HT1080 (cell line): ENCODE measurements around the gene NUP42. TPM values are rescaled to one million over a fixed set of nuclear protein-coding genes. Genes with fewer than 3 reads are reported as not detected.
A peak's percentile ranks its signal among the peaks of the same experiment; 100 is the strongest.
"Not testable (repeated sequence)": the region's sequence is repeated elsewhere in the genome, so short reads cannot be mapped to it uniquely, and the experiment has no call there.

Experiments used
- DNase-seq: peaks from one replicate; pipeline ENCODE4 v3.0.0-alpha.2; 2015; ENCODE audit warnings: low read depth
- polyA plus RNA-seq, 2 experiments: library from polyadenylated mRNA; depleted of rRNA; stranded (reverse); fragments of >200 nt; gene quantifications; 2 replicates each; pipeline ENCODE4 v1.2.3, GENCODE V29; 2015
- total RNA-seq: library from RNA; depleted of rRNA; stranded (reverse); fragments of >200 nt; shearing (Covaris generic); gene quantifications from 2 replicates; pipeline ENCODE4 v1.2.3, GENCODE V29; 2014; rRNA removed

The NUP42 gene, protein sequence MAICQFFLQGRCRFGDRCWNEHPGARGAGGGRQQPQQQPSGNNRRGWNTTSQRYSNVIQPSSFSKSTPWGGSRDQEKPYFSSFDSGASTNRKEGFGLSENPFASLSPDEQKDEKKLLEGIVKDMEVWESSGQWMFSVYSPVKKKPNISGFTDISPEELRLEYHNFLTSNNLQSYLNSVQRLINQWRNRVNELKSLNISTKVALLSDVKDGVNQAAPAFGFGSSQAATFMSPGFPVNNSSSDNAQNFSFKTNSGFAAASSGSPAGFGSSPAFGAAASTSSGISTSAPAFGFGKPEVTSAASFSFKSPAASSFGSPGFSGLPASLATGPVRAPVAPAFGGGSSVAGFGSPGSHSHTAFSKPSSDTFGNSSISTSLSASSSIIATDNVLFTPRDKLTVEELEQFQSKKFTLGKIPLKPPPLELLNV
- 60.0 and 62.0 TPM in 2 replicates for total RNA-seq
- polyA plus RNA-seq (2015; cell fraction: cytosol; rRNA removed) = 23.3 and 33.4 TPM in 2 replicates
- 59.7 and 66.2 TPM in 2 replicates for polyA plus RNA-seq (2015; cell fraction: nucleus; rRNA removed)

DNA sequence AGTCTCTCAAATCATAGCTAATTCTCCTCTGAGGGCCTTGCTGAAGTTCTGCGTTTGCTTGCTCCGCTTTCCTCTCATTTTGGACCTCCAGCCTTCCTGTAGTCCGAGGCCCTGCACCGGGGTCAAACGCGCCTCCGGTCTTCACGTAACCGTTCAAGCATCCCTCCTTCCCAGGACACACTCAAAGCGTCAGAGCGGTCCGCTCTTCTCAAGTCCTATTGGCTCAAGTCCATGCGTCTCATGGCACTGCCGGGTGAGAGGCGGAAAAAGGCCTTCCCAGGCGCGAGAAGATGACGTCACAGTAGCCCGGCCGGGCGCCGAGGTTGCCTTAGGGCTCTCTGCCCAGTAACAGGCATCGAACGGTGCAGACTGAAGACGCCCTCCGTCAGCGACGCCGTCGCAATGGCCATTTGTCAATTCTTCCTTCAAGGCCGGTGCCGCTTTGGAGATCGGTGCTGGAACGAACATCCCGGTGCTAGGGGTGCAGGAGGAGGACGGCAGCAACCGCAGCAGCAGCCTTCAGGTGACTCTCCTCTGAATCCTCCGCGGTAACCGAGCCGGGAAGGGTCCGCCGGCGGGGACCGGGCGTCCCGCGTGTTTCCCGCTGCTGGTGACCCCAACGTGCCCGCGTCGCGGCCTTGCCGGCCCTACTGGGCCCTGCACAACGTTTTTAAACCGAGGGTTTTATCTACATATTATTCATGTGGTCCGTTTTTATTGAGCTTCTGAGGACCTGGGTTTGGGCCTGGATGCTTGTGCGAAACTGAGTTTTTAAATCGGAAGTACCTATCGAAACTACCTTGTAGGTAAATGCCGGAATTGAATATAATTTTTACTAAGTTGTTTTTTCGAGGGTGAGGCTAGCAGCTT is at the start of gene NUP42:
Gene NUP42, plus strand, starts transcription at position 365 of the 870 bp plus-strand sequence. Its CDS starts 38 bp downstream, at position 403.
- DNase-seq = peak; percentile 98

DNA sequence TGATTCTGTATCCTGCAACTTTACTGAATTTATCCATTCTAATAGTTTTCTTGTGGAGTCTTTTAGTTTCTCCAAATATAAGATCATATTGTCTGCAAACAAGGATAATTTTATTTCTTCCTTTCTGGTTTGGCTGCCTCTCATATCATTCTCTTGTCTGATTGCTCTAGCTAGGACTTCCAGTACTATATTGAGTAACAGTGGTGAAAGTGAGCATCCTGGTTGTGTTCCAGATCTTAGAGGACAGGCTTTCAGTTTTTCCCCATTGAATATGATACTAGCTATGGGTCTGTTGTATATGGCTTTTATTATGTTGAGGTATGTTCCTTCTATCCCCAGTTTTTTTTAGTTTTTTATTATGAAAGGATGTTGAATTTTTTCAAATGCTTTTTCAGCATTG is 48.1 kb upstream of the NUP42 start:
- DNase-seq = no peak

DNA sequence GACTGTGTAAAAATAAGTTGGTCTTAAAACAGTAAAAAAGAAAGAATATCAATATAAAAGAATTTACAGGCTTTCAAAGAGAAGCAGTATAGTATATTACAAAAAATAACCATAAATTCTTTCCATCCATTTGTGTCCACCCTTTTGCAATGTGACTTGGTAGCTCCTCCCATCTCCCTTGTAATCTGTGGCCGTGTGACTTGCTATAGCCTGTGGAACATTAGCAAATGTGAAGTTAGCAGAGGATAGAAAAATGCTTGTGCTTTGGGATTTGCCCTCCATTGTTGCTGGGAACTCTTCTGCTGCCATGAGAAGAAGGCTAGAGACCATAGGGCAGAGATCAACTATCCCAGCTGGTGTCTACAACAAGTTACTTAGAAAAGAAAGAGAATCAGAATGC is 46.1 kb upstream of the NUP42 start:
- no peak for DNase-seq

DNA sequence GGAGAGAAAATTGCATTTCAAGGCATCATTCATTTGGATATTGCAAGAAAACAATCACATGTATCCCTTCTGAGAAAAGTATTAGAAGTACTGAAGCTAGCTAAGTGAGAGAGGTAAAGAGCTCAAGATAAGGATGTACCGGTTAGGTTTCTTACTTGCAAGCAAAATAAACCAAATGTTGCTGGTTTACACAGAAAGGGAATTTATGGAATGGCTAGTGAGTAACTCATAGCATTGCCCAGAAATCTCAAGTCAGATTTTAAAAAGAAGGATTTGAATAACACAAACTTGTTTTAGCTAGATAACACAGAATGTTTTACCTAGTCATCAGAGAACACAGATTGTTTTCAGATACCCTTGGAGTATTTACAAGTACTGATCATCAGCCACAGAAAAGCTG is 45.6 kb upstream of the NUP42 start:
- no peak for DNase-seq

DNA sequence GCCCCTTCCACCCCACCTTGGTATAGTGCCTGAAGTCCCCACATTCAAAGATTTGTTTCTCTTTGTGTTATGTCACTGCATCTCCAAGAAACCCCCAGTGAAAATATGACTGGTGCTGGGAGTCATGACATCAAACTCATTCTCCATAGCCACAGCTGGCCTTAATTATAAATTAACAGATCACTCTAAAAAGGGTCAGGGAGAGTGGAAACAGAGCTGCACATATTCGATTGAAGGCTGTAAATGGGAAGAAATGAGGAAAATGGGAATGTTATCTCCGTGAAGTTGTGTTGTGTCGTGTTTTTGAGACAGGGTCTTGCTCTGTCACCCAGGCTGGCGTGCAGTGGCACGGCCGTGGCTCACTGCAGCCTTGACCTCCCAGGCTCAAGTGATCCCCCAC is 24.2 kb upstream of the NUP42 start:
- DNase-seq = no peak

DNA sequence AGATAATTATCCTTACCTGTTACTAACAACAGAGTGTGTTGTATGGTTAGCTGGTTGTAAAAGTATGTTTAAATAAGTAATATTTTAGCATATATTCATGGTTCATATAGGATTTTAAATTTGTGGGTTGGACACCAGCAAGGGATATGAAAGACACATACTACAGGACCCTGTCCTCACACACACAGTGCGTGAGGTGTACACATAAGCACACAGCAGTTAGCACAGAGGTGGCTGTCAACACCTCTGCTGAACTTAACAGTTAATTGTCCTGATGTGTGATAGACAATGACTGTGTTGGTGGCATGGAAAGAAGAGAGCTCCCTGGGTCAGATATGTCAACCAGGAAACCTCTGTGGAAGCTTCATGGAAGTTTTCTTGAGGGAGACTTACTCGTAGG is 23.3 kb upstream of the NUP42 start:
- DNase-seq = no peak

DNA sequence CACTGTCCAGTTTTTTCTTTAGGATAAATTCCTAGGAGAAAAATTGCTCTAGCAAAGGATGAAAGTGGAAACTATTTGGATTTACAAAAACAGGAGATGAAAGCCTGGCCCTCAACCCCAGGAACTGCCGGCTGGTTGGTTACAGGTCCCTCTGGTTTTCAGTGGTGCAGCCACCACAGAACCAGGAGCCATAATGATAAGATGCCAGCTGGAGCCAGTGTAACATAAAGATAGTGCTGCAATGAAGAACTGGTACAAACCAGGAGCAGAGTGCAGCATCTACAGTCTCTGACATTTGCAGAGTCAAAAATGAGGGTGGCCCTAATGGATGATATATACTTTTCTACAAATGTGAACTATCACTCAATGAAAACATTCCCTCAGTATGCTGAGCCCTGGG is 20.4 kb upstream of the NUP42 start:
- no peak for DNase-seq

DNA sequence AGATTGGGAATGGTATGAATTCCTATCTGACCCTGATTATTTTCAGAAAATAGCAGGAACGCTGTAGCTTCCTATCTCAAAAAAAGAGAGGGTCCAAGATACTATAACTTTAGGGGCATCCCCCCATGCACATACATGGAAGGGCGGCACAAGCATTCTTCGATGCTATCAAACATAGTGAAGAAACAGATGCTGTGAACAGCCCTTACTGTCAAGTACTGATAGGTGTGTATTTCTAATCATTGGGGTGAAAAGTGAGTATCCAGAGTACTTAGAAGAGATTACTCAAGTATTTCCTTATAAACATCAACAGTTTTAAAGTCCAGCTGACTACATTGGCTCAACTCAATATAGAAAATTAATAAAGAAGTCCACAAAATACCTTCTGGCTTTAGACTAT is 17.0 kb upstream of the NUP42 start:
- DNase-seq = no peak

DNA sequence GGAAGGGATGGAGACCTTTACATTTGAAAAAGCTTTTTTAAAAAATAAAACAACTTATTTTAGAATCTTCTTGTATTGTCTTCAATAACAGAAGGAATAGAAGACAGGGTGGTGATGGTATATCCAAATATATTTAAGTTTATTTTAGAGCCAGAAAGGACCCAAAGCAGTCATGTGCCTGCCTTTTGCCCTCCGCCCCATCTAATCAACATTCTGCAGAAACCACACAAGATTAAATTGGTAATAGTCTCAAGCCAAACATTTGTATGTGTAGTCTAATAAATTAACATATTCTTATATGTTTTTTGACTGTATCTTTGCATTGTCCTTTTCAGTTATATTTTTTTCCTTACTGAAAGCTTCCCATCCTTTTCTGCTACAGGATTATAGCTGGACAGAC is 16.5 kb upstream of the NUP42 start:
- DNase-seq = no peak

DNA sequence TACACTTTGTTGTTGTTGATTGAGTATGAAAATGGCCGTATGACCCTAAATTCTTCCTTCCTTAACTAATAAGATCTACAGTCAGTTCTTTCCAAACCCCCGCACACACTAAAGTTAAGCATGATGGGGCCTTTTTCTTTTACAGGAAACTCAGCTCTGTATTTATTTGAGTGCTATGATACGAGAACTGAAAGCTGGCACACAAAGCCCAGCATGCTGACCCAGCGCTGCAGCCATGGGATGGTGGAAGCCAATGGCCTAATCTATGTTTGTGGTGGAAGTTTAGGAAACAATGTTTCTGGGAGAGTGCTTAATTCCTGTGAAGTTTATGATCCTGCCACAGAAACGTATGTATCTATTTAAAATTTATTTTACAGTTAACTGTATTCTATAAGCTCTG is 14.2 kb upstream of the NUP42 start:
- DNase-seq = no peak

DNA sequence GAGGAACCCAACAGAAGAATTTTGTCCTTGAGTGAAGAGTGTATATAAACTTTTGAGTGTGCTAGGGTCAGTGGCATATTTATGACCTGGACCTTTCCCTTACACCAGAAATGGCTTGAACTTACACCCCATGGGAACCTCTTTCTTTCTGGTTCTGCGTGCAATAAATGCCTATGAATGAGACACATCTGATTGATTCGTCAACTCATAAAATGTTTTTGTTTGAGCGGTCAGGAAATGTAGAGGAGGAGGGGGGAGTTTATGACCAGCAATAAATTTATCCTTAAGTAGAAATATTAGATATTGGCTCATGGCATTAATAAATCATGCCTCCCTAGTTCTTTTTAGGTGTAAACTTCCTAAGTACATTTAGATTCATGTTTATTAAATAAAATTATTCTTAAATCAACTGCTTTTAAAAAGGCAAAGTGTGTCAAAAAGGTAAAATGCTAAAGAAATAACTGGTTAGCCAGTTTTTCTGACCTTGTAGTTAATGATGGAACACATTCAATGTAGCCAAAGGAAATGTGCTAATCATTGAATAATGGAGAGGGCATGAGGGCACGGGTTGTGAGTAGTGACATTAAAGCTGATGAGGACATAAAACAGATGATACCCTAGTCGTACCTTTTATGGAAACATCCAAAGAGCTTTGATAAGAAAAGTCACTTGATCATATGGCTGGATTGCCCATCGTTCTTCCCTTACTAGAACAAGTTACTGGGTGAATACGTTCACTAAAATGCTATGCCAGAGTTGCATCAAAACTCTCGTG is 13.6 kb upstream of the NUP42 start:
- DNase-seq = no peak

DNA sequence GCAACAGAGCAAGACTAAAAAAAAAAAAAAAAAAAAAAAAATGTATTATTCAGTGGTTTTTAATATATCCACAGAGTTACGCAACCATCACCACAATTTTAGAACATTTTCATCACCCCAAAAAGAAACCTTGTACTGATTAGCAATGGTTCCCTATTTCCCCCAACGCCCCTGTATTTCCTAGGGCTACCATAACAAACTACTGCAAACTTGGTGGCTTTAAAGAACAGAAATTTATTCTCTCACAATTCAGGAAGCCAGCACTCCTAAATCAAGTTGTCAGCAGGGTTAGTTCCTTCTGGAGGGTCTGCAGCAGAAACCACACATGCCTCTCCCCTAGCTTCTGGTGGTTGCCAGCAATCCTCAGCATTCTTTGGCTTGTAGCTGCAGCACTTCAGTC is 5.9 kb upstream of the NUP42 start:
- DNase-seq = no peak

DNA sequence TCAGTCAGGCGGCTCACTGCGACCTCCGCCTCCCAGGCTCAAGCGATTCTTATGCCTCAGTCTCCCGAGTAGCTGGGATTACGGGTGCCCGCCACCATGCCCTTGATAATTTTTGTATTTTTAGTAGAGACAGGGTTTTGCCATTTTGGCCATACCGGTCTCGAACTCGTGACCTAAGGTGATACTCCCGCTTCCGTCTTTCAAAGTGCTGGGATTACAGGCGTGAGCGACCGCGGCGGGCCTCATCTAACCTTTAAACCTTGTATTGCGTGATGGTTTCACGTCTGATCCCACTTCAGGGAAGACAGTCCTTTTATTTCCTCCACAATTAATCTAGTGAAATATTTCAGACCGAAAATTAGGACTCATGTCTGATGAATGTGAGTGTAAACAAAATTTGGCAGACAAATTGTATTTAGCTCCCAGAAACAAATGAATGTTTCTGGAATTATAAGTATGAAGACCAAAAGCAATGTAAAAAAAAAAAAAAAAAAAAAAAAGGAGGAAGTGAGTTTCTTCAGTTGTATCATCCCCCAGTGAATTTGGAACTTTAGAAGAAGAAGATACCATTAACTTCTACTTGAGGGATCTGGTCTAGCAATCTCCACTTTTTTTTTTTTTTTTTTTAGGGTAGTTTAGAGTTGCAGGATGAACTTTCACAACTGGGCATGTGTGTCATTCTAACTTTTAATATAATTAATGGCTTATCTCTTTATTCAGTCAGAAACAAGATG is 1.6 kb downstream of the NUP42 start:
- no peak for DNase-seq

DNA sequence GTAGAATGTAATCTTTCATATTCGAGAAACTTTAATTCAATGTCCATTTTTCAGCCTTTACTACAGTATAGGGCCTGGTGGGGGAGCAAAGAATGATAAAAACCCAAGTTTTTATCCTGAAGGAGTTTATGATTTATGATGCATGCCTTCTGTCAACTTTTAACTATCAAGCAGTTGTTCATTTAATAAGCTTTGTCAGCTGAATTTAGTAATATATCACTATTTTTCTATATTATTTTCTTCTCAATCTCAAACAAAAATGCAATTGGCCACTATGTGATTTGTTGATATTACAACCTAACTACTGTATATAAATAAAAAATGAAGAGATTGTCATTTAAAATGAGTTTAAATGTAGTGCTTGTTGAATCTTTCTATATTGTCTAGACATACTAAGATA is 2.4 kb downstream of the NUP42 start:
- DNase-seq = no peak

DNA sequence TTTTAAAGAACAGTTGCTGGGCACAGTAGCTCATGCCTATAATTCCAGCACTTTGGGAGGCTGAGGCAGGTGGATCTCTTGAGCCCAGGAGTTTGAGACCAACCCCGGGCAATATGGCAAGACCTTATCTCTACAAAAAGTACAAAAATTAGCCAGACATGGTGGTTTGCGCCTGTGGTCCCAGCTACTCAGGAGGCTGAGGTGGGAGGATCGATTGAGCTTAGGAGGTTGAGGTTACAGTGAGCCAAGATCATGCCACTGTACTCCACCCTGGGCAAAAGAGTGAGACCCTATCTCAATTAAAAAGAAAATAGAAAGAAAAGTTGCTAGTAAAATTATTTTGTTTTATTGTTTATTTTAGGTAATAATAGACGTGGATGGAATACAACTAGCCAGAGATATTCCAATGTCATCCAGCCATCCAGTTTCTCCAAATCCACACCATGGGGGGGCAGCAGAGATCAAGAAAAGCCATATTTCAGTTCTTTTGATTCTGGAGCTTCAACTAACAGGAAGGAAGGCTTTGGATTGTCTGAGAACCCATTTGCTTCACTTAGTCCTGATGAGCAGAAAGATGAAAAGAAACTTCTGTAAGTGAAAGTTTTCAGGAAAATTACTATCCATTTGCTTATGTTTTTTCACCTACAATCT is 3.0 kb downstream of the NUP42 start:
- peak; percentile 53 for DNase-seq

DNA sequence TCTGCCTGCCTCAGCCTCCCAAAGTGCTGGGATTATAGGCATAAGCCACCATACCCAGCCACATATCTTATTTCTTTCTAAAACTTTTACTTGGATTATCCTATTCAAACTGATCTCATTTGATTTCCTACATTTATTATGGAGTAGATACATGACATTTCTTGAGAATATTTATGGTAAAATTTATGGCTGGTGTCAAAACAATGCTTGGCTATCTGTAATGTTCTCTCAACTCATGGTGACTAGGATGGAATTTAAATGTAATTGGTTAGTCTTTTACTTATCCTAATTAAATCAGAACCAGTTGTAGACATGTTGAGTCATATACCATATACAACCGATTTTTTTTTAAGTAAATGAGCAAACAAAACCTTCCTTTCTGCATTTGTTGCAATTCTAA is 4.1 kb downstream of the NUP42 start:
- DNase-seq = no peak

DNA sequence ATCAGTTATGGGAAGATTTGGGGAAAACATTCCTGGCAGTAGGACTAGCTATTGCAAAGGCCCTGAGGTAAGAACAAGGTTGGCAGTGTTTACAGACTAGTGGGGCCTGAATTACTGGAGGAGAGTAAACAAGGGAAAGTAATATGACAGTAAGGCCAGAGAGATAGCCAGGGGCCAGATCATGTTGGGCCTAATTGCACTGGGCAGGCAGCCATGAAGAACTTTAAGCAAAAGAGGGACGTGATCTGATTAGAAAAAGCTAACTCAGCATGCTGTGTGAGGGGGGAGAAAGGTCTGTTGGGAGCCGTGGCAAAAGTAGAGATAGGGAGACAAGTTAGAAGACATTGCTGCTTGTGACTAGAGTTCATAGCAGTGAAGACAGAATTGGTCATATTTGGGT is 9.2 kb downstream of the NUP42 start:
- DNase-seq = no peak

DNA sequence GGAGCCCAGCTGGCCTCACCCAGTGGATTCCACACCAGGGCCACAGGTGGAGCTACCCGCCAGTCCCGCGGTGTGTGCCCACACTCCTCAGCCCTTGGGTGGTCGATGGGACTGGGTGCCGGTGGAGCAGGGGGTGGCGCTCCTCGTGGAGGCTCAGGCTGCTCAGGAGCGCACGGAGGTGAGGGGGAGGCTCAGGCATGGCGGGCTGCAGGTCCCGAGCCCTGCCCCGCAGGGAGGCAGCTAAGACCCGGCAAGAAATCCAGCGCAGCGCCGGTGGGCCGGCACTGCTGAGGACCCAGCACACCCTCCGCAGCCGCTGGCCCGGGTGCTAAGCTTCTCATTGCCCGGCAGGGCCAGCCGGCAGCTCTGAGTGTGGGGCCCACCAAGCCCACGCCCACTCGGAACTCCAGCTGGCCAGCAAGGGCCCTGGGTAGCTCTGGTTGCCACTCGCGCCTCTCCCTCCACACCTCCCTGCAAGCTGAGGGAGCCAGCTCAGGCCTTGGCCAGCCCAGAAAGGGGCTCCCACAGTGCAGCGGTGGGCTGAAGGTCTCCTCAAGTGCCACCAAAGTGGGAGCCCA is 11.9 kb downstream of the NUP42 start:
- DNase-seq = not testable (repeated sequence)

DNA sequence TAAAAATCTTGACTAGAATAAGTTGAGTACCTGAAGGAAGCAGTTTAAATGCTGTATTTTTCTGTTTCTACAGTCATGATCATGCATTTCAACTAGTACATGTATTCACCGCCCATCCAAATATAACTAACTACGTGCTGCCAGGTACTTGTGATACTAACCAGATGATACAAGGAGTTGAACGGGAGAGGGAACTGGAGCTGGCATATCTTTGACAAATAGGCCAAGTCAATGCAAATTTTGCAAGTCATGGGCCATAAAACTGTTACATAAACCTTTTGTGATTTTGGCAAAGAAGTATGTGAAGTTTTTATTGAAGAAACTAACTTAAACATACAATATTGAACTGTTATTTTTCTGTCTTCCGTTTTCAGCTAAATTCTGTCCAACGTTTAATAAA is 14.5 kb downstream of the NUP42 start:
- no peak for DNase-seq

DNA sequence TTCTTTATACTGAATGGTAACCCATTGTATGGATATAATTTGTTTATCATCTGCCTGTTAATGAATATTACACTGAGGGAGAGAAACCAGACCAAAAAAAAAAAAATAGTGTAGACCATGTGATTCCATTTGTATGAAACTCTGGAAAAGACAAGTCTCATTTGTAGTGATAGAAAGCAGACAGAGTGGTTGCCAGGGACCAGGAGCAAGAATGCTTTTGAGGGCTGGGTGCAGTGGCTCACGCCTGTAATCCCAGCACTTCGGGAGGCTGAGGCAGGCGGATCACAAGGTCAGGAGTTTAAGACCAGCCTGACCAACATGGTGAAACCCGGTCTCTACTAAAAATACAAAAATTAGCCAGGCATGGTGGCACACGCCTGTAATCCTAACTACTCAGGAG is 15.9 kb downstream of the NUP42 start:
- not testable (repeated sequence) for DNase-seq
